ENCODE results near the gene GABBR2. TPM values are rescaled to one million over a fixed set of nuclear protein-coding genes. Genes with fewer than 3 reads are reported as not detected.
A peak's percentile ranks its signal among the peaks of the same experiment; 100 is the strongest.

Gene GABBR2
- total RNA-seq, 1 donor from 2014 or later: not detected

GRCh38 chr9:98356953-98357690, 351.6 kb downstream of the GABBR2 start:
- Histone ChIP-seq H3K36me3 (ENCODE audit: control insufficient read depth, insufficient read depth, low read length) (no peaks in the 10 kb centered on the region), H3K4me3 (ENCODE audit: low read depth, low read length) (no peak overlapping the region), H3K27me3 (ENCODE audit: control insufficient read depth, insufficient read depth, low read length) (no peaks in the 10 kb centered on the region)
- DNase-seq (ENCODE audit: low read depth) (peak; percentile 87), FAIRE-seq (no peak)
- TF ChIP-seq CTCF (IDR thresholded peaks at IDR 0.05; ENCODE audit: insufficient read depth, low read length, severe bottlenecking): no peak

GRCh38 chr9:98356326-98356725, 352.4 kb downstream of the GABBR2 start:
- no peak for FAIRE-seq

GRCh38 chr9:98351370-98351769, 357.4 kb downstream of the GABBR2 start:
- Histone ChIP-seq H3K36me3 (ENCODE audit: control insufficient read depth, insufficient read depth, low read length) (no peaks in the 10 kb centered on the region), H3K27me3 (ENCODE audit: control insufficient read depth, insufficient read depth, low read length) (no peaks in the 10 kb centered on the region), H3K4me3 (ENCODE audit: low read depth, low read length) (no peak overlapping the region)
- DNase-seq (ENCODE audit: low read depth) (no peak), FAIRE-seq (no peak)
- TF ChIP-seq CTCF (IDR thresholded peaks at IDR 0.05; ENCODE audit: insufficient read depth, low read length, severe bottlenecking): no peak

More at GRCh38 chr9:98356326-98356725, 352.4 kb downstream of the GABBR2 start:
- no peak for TF ChIP-seq CTCF (IDR thresholded peaks at IDR 0.05; ENCODE audit: insufficient read depth, low read length, severe bottlenecking)
- H3K4me3 ChIP-seq (ENCODE audit: low read depth, low read length): no peak overlapping the region
- no peaks in the 10 kb centered on the region for H3K27me3 ChIP-seq (ENCODE audit: control insufficient read depth, insufficient read depth, low read length)
- peak; percentile 38 for DNase-seq (ENCODE audit: low read depth)
- H3K36me3 ChIP-seq (ENCODE audit: control insufficient read depth, insufficient read depth, low read length): no peaks in the 10 kb centered on the region

- DNase-seq (ENCODE audit: low read depth) (no peak), FAIRE-seq (no peak)
- Histone ChIP-seq H3K4me3 (ENCODE audit: low read depth, low read length) (no peak overlapping the region), H3K36me3 (ENCODE audit: control insufficient read depth, insufficient read depth, low read length) (no peaks in the 10 kb centered on the region), H3K27me3 (ENCODE audit: control insufficient read depth, insufficient read depth, low read length) (peaks cover 3% of the 10 kb centered on the region)
- TF ChIP-seq CTCF (IDR thresholded peaks at IDR 0.05; ENCODE audit: insufficient read depth, low read length, severe bottlenecking): no peak
Measured at GRCh38 chr9:98347642-98348041, 361.1 kb downstream of the GABBR2 start.

GRCh38 chr9:98345011-98345410, 363.7 kb downstream of the GABBR2 start:
- no peak for TF ChIP-seq CTCF (IDR thresholded peaks at IDR 0.05; ENCODE audit: insufficient read depth, low read length, severe bottlenecking)
- no peak overlapping the region for H3K4me3 ChIP-seq (ENCODE audit: low read depth, low read length)
- H3K36me3 ChIP-seq (ENCODE audit: control insufficient read depth, insufficient read depth, low read length): no peaks in the 10 kb centered on the region
- DNase-seq (ENCODE audit: low read depth): no peak
- FAIRE-seq: no peak
- peaks cover 3% of the 10 kb centered on the region for H3K27me3 ChIP-seq (ENCODE audit: control insufficient read depth, insufficient read depth, low read length)

- H3K4me3 ChIP-seq (ENCODE audit: low read depth, low read length): no peak overlapping the region
- no peak for DNase-seq (ENCODE audit: low read depth)
- H3K36me3 ChIP-seq (ENCODE audit: control insufficient read depth, insufficient read depth, low read length): no peaks in the 10 kb centered on the region
- FAIRE-seq: no peak
- peaks cover 3% of the 10 kb centered on the region for H3K27me3 ChIP-seq (ENCODE audit: control insufficient read depth, insufficient read depth, low read length)
- TF ChIP-seq CTCF (IDR thresholded peaks at IDR 0.05; ENCODE audit: insufficient read depth, low read length, severe bottlenecking): no peak
Measured at GRCh38 chr9:98344581-98344980, 364.2 kb downstream of the GABBR2 start.

Data from bronchial epithelial cell (primary cell).